Measurements from ENCODE around the gene DNAJC16. TPM values are rescaled to one million over a fixed set of nuclear protein-coding genes. Genes with fewer than 3 reads are reported as not detected.

Gene DNAJC16
- polyA plus RNA-seq (2012; ENCODE audit: insufficient read length, low read depth), result 4.2 TPM

GRCh38 chr1:15526490-15527339 lies at the start of gene DNAJC16:
DNAJC16 (plus strand) TSS chr1:15526848; CDS start chr1:15529106, 2,258 bp downstream.
- peak; percentile 44 for TF ChIP-seq FOXP2 (optimal IDR thresholded peaks at IDR 0.05; ENCODE audit: borderline replicate concordance, extremely low read depth, extremely low read length, insufficient read depth)
- TF ChIP-seq TAF1 (IDR thresholded peaks at IDR 0.05; ENCODE audit: borderline replicate concordance, insufficient read depth, low read length), result no peak
- peak; percentile 85 for TF ChIP-seq POLR2AphosphoS5 (IDR thresholded peaks at IDR 0.05; ENCODE audit: low read depth, low read length)
- TF ChIP-seq SIN3A (IDR thresholded peaks at IDR 0.05; ENCODE audit: borderline replicate concordance, insufficient read depth, low read length), result peak; percentile 70; the same call in 1 of the 2 replicates
- TF ChIP-seq, protein P1, sequence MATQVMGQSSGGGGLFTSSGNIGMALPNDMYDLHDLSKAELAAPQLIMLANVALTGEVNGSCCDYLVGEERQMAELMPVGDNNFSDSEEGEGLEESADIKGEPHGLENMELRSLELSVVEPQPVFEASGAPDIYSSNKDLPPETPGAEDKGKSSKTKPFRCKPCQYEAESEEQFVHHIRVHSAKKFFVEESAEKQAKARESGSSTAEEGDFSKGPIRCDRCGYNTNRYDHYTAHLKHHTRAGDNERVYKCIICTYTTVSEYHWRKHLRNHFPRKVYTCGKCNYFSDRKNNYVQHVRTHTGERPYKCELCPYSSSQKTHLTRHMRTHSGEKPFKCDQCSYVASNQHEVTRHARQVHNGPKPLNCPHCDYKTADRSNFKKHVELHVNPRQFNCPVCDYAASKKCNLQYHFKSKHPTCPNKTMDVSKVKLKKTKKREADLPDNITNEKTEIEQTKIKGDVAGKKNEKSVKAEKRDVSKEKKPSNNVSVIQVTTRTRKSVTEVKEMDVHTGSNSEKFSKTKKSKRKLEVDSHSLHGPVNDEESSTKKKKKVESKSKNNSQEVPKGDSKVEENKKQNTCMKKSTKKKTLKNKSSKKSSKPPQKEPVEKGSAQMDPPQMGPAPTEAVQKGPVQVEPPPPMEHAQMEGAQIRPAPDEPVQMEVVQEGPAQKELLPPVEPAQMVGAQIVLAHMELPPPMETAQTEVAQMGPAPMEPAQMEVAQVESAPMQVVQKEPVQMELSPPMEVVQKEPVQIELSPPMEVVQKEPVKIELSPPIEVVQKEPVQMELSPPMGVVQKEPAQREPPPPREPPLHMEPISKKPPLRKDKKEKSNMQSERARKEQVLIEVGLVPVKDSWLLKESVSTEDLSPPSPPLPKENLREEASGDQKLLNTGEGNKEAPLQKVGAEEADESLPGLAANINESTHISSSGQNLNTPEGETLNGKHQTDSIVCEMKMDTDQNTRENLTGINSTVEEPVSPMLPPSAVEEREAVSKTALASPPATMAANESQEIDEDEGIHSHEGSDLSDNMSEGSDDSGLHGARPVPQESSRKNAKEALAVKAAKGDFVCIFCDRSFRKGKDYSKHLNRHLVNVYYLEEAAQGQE (IDR thresholded peaks at IDR 0.05; ENCODE audit: insufficient read depth in 1 of 2, low read depth in 2 of 2, low read length in 2 of 2), result 0 out of 4 replicates have a peak, but pooled peaks of 1 of the 2 experiments have one; percentile 32

DNA sequence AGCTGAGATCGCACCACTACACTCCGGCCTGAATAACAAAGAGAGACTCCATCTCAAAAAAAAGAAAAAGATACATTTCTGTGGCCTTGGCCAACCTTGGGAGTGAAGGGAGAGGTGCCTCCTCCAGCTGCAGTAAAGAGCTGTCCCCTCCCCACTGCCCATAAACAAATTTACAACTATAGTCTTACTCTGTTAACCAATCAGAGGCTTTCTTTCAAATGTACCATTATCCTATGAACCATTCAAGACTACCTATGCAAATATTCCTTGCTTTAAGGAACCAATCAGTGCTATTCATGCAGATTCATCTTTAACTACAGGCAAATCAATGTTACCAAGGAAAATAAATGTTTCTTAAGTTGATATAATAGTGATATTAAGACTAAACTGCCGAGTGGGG lies 49.7 kb upstream of the DNAJC16 start:
- TF ChIP-seq FOXP2 (optimal IDR thresholded peaks at IDR 0.05; ENCODE audit: borderline replicate concordance, extremely low read depth, extremely low read length, insufficient read depth) (no peak), TAF1 (IDR thresholded peaks at IDR 0.05; ENCODE audit: borderline replicate concordance, insufficient read depth, low read length) (no peak), SIN3A (IDR thresholded peaks at IDR 0.05; ENCODE audit: borderline replicate concordance, insufficient read depth, low read length) (no peak), POLR2AphosphoS5 (IDR thresholded peaks at IDR 0.05; ENCODE audit: low read depth, low read length) (no peak)
- TF ChIP-seq, protein P1 (IDR thresholded peaks at IDR 0.05; ENCODE audit: insufficient read depth in 1 of 2, low read depth in 2 of 2, low read length in 2 of 2), result no peak

DNA sequence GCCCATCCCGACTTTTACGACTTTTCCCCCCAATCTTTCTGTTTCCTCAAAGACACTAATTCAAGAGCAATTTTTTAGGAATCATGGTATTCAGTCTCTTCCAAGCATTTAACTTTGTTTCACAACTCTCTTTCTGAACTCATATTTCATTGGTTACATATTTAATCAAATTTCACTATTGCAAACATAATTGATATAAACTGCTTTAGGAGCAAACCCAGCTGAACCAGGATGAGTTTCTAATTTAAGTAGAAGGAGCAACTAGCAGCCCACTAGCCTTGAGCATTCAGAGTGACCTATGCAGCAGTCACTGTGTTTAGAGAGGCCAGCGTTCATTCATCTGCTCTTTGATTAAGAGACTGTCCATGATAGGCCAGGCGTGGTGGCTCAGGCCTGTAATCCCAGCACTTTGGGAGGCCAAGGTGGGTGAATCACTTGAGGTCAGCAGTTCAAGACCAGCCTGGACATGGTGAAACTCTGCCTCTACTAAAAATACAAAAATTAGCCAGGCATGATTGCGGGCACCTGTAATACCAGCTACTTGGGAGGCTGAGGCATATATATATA lies 48.9 kb upstream of the DNAJC16 start:
- TF ChIP-seq FOXP2 (optimal IDR thresholded peaks at IDR 0.05; ENCODE audit: borderline replicate concordance, extremely low read depth, extremely low read length, insufficient read depth) (no peak), TAF1 (IDR thresholded peaks at IDR 0.05; ENCODE audit: borderline replicate concordance, insufficient read depth, low read length) (no peak), SIN3A (IDR thresholded peaks at IDR 0.05; ENCODE audit: borderline replicate concordance, insufficient read depth, low read length) (no peak)

DNA sequence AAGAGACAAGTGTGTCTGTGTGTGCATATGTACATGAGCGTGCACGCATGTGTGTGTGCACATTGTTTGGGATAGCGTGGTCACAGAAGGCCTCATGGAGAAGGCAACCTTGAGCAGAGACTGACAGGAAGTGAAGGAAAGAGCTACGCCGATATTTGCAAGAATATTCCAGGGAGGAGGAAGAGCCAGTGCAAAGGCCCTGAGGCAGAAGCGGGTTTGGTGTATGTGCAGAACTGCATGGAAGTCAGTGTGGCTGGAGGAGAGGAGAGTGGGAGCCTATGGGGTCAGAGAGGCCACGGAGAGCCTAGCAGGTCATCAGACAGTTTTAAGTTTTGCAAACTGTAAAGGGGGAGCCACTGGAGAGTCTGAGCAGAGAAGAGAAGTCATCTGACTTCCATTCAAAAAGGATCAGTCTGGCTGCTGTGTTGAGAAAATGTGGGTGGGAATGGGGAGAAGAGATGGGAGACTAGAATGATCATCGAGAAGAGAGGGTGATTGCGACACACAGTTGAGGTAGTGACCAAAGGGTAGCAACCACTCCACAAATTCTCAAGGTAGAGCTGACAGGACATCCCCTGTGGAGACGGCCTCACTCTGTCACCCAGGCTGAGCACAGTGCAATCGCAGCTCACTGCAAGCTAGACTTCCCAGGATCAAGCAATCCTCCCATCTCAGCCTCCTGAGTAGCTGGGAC lies 46.8 kb upstream of the DNAJC16 start:
- TF ChIP-seq POLR2AphosphoS5 (IDR thresholded peaks at IDR 0.05; ENCODE audit: low read depth, low read length) (no peak), TAF1 (IDR thresholded peaks at IDR 0.05; ENCODE audit: borderline replicate concordance, insufficient read depth, low read length) (no peak), FOXP2 (optimal IDR thresholded peaks at IDR 0.05; ENCODE audit: borderline replicate concordance, extremely low read depth, extremely low read length, insufficient read depth) (no peak)
- TF ChIP-seq, protein P1 (IDR thresholded peaks at IDR 0.05; ENCODE audit: insufficient read depth in 1 of 2, low read depth in 2 of 2, low read length in 2 of 2), result no peak

DNA sequence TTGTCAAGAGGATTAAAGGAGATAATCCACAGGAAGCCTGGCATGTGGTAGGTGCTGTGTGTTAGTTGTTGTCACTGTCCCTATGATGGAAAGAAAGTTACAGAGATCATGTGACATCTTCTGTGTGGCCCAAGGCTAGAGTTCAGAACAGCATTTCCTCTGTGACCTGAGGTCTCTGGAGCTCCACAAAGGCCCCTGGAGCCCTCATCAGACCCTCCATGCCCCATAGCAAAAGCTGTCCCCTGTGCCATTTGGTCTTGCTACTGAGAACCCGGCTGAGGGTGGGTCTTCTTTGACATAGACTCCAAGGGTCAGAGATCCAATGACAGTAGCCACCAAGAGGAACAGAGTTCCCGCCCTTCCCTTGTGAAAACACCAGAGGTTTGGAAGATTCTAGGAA lies 42.7 kb upstream of the DNAJC16 start:
- TF ChIP-seq FOXP2 (optimal IDR thresholded peaks at IDR 0.05; ENCODE audit: borderline replicate concordance, extremely low read depth, extremely low read length, insufficient read depth) (no peak), SIN3A (IDR thresholded peaks at IDR 0.05; ENCODE audit: borderline replicate concordance, insufficient read depth, low read length) (no peak), POLR2AphosphoS5 (IDR thresholded peaks at IDR 0.05; ENCODE audit: low read depth, low read length) (no peak), TAF1 (IDR thresholded peaks at IDR 0.05; ENCODE audit: borderline replicate concordance, insufficient read depth, low read length) (no peak)
- TF ChIP-seq, protein P1 (IDR thresholded peaks at IDR 0.05; ENCODE audit: insufficient read depth in 1 of 2, low read depth in 2 of 2, low read length in 2 of 2), result no peak

Measured in PFSK-1 (cell line).